IMR-90 (cell line): ENCODE data around the gene RPL41. TPM values are rescaled to one million over a fixed set of nuclear protein-coding genes. Genes with fewer than 3 reads are reported as not detected.

Experiments
- ATAC-seq: fragments of 200-7000 bp; cut with Tn5 transposase; 2 replicates; pipeline ENCODE4 v1.9.1; 2020; ENCODE audit warnings: low read depth, mild to moderate bottlenecking, moderate library complexity
- BruUV-seq: library from RNA; stranded (reverse); fragments of 400-500 nt; replicated peaks from 2 replicates; lab custom pipeline; 2021; lab: Mats Ljungman, UMichigan
- CTCF ChIA-PET: fragments of 300-600 bp; formaldehyde crosslinking; extraction: SDS; loops from one replicate; lab custom pipeline; 2021; ENCODE audit warnings: antibody characterized with exemption; lab: Yijun Ruan, JAX
- POLR2A ChIA-PET: fragments of 300-600 bp; sonication (Branson Sonifier 250); formaldehyde crosslinking; loops from one replicate; lab custom pipeline; 2022; ENCODE audit warnings: antibody characterized with exemption; ENCODE audit not compliant: unreplicated experiment; lab: Charles Lee
- DNase-seq: peaks from one replicate; pipeline ENCODE4 v3.0.0; 2013
- H2AFZ ChIP-seq: replicated peaks from 2 replicates; pipeline ENCODE3; 2013; ENCODE audit warnings: low read length, mild to moderate bottlenecking; ENCODE audit not compliant: poor library complexity
- H2AK5ac ChIP-seq: 2 replicates; pipeline ENCODE4 v1.6.1; 2013; ENCODE audit warnings: low read depth, low read length, inconsistent platforms
- H2AK9ac ChIP-seq: replicated peaks from 2 replicates; pipeline ENCODE3; 2013; ENCODE audit warnings: mild to moderate bottlenecking, low read depth, low read length, moderate library complexity; ENCODE audit not compliant: poor library complexity
- H2BK120ac ChIP-seq: 2 replicates; pipeline ENCODE4 v1.6.1; 2013; ENCODE audit warnings: low read depth, low read length, inconsistent platforms
- H2BK15ac ChIP-seq: 3 replicates; pipeline ENCODE4 v1.6.1; 2013; ENCODE audit warnings: low read depth, low read length, inconsistent platforms
- H2BK20ac ChIP-seq: 2 replicates; pipeline ENCODE4 v1.6.1; 2013; ENCODE audit warnings: low read depth, mild to moderate bottlenecking, inconsistent platforms, low read length, moderate library complexity
- H2BK5ac ChIP-seq: 2 replicates; pipeline ENCODE4 v1.6.1; 2013; ENCODE audit warnings: mild to moderate bottlenecking, low read depth, low read length, inconsistent platforms; ENCODE audit not compliant: poor library complexity, severe bottlenecking
- H3K14ac ChIP-seq: replicated peaks from 2 replicates; pipeline ENCODE4 v1.6.1; 2013; ENCODE audit warnings: low read depth, low read length, inconsistent platforms
- H3K18ac ChIP-seq: 2 replicates; pipeline ENCODE4 v1.6.1; 2013; ENCODE audit warnings: low read depth, low read length, control low read depth
- H3K23ac ChIP-seq: 2 replicates; pipeline ENCODE4 v1.6.1; 2013; ENCODE audit warnings: low read depth, low read length, inconsistent platforms
- H3K27ac ChIP-seq: 2 replicates; pipeline ENCODE4 v1.5.1; 2013; ENCODE audit warnings: mild to moderate bottlenecking, control low read depth, low read length; ENCODE audit not compliant: insufficient read depth
- H3K27me3 ChIP-seq: 2 replicates; pipeline ENCODE4 v1.6.1; 2013; ENCODE audit warnings: low read length; ENCODE audit not compliant: control insufficient read depth, insufficient read depth
- H3K36me3 ChIP-seq: 2 replicates; pipeline ENCODE4 v1.6.1; 2013; ENCODE audit warnings: low read length, mixed read lengths; ENCODE audit not compliant: control insufficient read depth, insufficient read depth
- H3K4ac ChIP-seq: 2 replicates; pipeline ENCODE4 v1.6.1; 2013; ENCODE audit warnings: low read depth, low read length, inconsistent platforms
- H3K4me1 ChIP-seq: 2 replicates; pipeline ENCODE4 v1.6.1; 2013; ENCODE audit warnings: low read length, mixed read lengths; ENCODE audit not compliant: control insufficient read depth, insufficient read depth
- H3K4me2 ChIP-seq: 2 replicates; pipeline ENCODE4 v1.6.1; 2013; ENCODE audit warnings: low read depth, mild to moderate bottlenecking, control low read depth, low read length, moderate library complexity
- H3K4me3 ChIP-seq: 2 replicates; pipeline ENCODE4 v1.5.1; 2013; ENCODE audit warnings: low read depth, mild to moderate bottlenecking, control low read depth, low read length, moderate library complexity; ENCODE audit not compliant: insufficient read depth
- H3K56ac ChIP-seq: 2 replicates; pipeline ENCODE4 v1.6.1; 2013; ENCODE audit warnings: low read length, inconsistent platforms; ENCODE audit not compliant: insufficient read depth; ENCODE audit errors: extremely low read depth
- H3K79me1 ChIP-seq, 2 experiments: 2 replicates each; pipeline ENCODE4 v1.6.1; 2013; ENCODE audit warnings: low read length in 2 of 2, inconsistent platforms in 1 of 2, low read depth in 1 of 2
- H3K9ac ChIP-seq: 2 replicates; pipeline ENCODE4 v1.6.1; 2013; ENCODE audit warnings: low read depth, low read length, control low read depth
- H3K9me1 ChIP-seq: 2 replicates; pipeline ENCODE4 v1.6.1; 2013; ENCODE audit warnings: low read length, inconsistent platforms; ENCODE audit not compliant: insufficient read depth
- H3K9me3 ChIP-seq: 2 replicates; pipeline ENCODE4 v1.6.1; 2013; ENCODE audit warnings: low read length; ENCODE audit not compliant: control insufficient read depth, insufficient read depth
- H4K20me1 ChIP-seq: 2 replicates; pipeline ENCODE4 v1.6.1; 2013; ENCODE audit warnings: low read length, inconsistent platforms; ENCODE audit not compliant: insufficient read depth
- H4K5ac ChIP-seq: 2 replicates; pipeline ENCODE4 v1.6.1; 2013; ENCODE audit warnings: mild to moderate bottlenecking, low read depth, low read length, control low read depth
- H4K8ac ChIP-seq, 2 experiments: 2 replicates each; pipeline ENCODE4 v1.6.1; 2013; ENCODE audit warnings: low read depth in 2 of 2, low read length in 2 of 2, control low read depth in 1 of 2, inconsistent platforms in 1 of 2
- H4K91ac ChIP-seq: 2 replicates; pipeline ENCODE4 v1.6.1; 2013; ENCODE audit warnings: low read depth, low read length, inconsistent platforms; ENCODE audit not compliant: insufficient read depth
- CEBPB ChIP-seq: IDR thresholded peaks from 2 replicates; pipeline ENCODE4 v1.6.1; 2012; ENCODE audit warnings: low read depth, low read length, improper control_type of control experiment
- CHD1 ChIP-seq: IDR thresholded peaks from 2 replicates; pipeline ENCODE4 v1.6.1; 2012; ENCODE audit warnings: low read depth, low read length, improper control_type of control experiment
- ELK1 ChIP-seq: fragments of 150-350 bp; IDR thresholded peaks from 2 replicates; pipeline ENCODE4 v1.6.1; 2016; ENCODE audit warnings: low read depth, mild to moderate bottlenecking, low read length, moderate library complexity, borderline replicate concordance
- FOS ChIP-seq: fragments of 150-350 bp; IDR thresholded peaks from 2 replicates; pipeline ENCODE4 v1.6.1; 2016; ENCODE audit warnings: low read depth, low read length
- MAFK ChIP-seq: IDR thresholded peaks from 2 replicates; pipeline ENCODE4 v1.6.1; 2012; ENCODE audit warnings: low read depth, low read length, improper control_type of control experiment
- MAZ ChIP-seq: IDR thresholded peaks from 2 replicates; pipeline ENCODE4 v1.6.1; 2012; ENCODE audit warnings: low read depth, mild to moderate bottlenecking, low read length, improper control_type of control experiment, moderate library complexity, borderline replicate concordance
- MXI1 ChIP-seq: IDR thresholded peaks from 2 replicates; pipeline ENCODE4 v1.6.1; 2012; ENCODE audit warnings: low read depth, mild to moderate bottlenecking, low read length, moderate library complexity, borderline replicate concordance
- NFE2L2 ChIP-seq: fragments of 150-350 bp; IDR thresholded peaks from 2 replicates; pipeline ENCODE4 v1.6.1; 2016; ENCODE audit warnings: low read depth, mild to moderate bottlenecking, low read length
- POLR2A ChIP-seq: IDR thresholded peaks from 2 replicates; pipeline ENCODE4 v1.6.1; 2012; ENCODE audit warnings: mild to moderate bottlenecking, low read depth, low read length
- RCOR1 ChIP-seq: IDR thresholded peaks from 2 replicates; pipeline ENCODE4 v1.6.1; 2012; ENCODE audit warnings: mild to moderate bottlenecking, low read length, improper control_type of control experiment; ENCODE audit not compliant: insufficient replicate concordance
- RFX5 ChIP-seq: IDR thresholded peaks from 2 replicates; pipeline ENCODE4 v1.8.0; 2012; ENCODE audit warnings: low read depth, mild to moderate bottlenecking, low read length, moderate library complexity
- WGBS, 2 experiments: methylation state at CpG; one replicate each; pipeline versions ENCODE4 v1.1.5 to v1.1.7; 2013; ENCODE audit warnings: missing lambda C conversion rate in 2 of 2; ENCODE audit not compliant: insufficient read length in 1 of 2; ENCODE audit errors: extremely low coverage in 2 of 2; 5-methylcytosine and 5-hydroxymethylcytosine counted together
- dilution Hi-C: fragments of 300-500 bp; cut with HindIII; formaldehyde crosslinking; loops from one replicate; pipeline ENCODE4 v1.14.3; 2018; ENCODE audit warnings: low sequenced_read_pairs; ENCODE audit not compliant: unreplicated experiment
- in situ Hi-C: fragments of 300-500 bp; cut with MboI; formaldehyde crosslinking; loops from 3 replicates; pipeline ENCODE4 v1.14.3; 2019; ENCODE audit warnings: low sequenced_read_pairs, inconsistent platforms, mixed read lengths
- intact Hi-C: fragments of 100-400 bp; cut with micrococcal nuclease; formaldehyde crosslinking; loops from 2 replicates; pipeline ENCODE4 v1.10.0; 2022
- polyA plus RNA-seq, 3 experiments: library from polyadenylated mRNA; depleted of rRNA; stranded (reverse); fragments of >200 nt; gene quantifications; 2 replicates each; pipeline ENCODE4 v1.2.3, GENCODE V29; 2012; ENCODE audit warnings: low replicate concordance in 1 of 3
- total RNA-seq: library from RNA; depleted of rRNA; stranded (reverse); fragments of >200 nt; gene quantifications from 2 replicates; pipeline ENCODE4 v1.2.3, GENCODE V29; 2012
- TF ChIP-seq, protein P1 (sequence below): fragments of 150-350 bp; IDR thresholded peaks from 2 replicates; pipeline ENCODE4 v1.6.1; 2017; ENCODE audit warnings: mild to moderate bottlenecking, antibody characterized with exemption, low read length, low read depth

Gene RPL41
- total and polyA plus RNA-seq, 2 of the 4 experiments (the other 2 are of a cell fraction): 1,119 to 9,394 TPM

DNA sequence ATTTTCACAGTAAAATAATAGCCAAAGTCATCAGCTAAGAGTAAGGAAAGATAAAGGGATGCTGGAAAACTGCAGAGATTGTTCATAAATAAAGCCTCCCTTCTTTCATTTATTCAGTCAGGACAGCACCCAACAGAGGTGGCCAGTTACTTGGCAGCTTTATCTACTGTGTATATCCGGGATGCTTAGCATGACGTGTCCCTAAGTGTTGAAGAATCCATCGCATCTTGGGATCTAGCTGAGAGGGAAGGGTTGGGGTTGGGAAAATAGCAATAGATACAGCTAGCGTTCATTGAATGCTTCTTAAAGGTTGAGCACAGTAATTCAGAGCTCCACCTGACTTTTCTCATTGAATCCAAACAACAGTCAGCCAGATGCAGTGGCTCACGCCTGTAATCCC lies 42.0 kb upstream of the RPL41 start:
- peaks cover 2% of the 10 kb centered on the region; the same call in 1 of the 2 replicates for H3K4me1 ChIP-seq
- no peaks in the 10 kb centered on the region for H3K79me1 ChIP-seq
- H2AK9ac ChIP-seq: no peak overlapping the region
- no peak overlapping the region for H3K14ac ChIP-seq
- ChIA-PET POLR2A (no interaction called here), CTCF (no interaction called here)
- BruUV-seq: no TSS peak
- H3K9ac ChIP-seq: no peak overlapping the region
- DNase-seq (peak; percentile 14), ATAC-seq (no peak)
- H3K18ac ChIP-seq: no peak overlapping the region
- no peak overlapping the region for H4K91ac ChIP-seq
- no peak for TF ChIP-seq NFE2L2
- TF ChIP-seq CEBPB: no peak
- TF ChIP-seq RFX5: no peak
- no peak for TF ChIP-seq RCOR1
- no peak for TF ChIP-seq ELK1
- no peak for TF ChIP-seq CHD1
- no peak for TF ChIP-seq MAFK
- TF ChIP-seq MAZ: no peak
- TF ChIP-seq MXI1: no peak
- TF ChIP-seq, protein P1, sequence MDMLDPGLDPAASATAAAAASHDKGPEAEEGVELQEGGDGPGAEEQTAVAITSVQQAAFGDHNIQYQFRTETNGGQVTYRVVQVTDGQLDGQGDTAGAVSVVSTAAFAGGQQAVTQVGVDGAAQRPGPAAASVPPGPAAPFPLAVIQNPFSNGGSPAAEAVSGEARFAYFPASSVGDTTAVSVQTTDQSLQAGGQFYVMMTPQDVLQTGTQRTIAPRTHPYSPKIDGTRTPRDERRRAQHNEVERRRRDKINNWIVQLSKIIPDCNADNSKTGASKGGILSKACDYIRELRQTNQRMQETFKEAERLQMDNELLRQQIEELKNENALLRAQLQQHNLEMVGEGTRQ: no peak
- TF ChIP-seq FOS: no peak
- TF ChIP-seq POLR2A: no peak
- dilution Hi-C loops (no loop called here), in situ Hi-C loops (no loop called here), intact Hi-C loops (no loop called here)
- H2AK5ac ChIP-seq: no peak overlapping the region
- no peaks in the 10 kb centered on the region for H3K9me3 ChIP-seq
- H3K4me2 ChIP-seq: no peak overlapping the region
- no peak overlapping the region for H2BK20ac ChIP-seq
- H3K56ac ChIP-seq: no peak overlapping the region
- H3K27ac ChIP-seq: no peak overlapping the region
- no peak overlapping the region for H3K23ac ChIP-seq
- H3K4ac ChIP-seq: no peak overlapping the region
- H4K20me1 ChIP-seq: no peaks in the 10 kb centered on the region; the same call in 1 of the 2 replicates
- 43% methylated on average over 3 of the region's 5 CpGs; no CpG with 5 or more reads in 1 of the 2 experiments for WGBS, 2 experiments
- no peaks in the 10 kb centered on the region for H3K27me3 ChIP-seq
- H2AFZ ChIP-seq: no peak overlapping the region
- H2BK5ac ChIP-seq: no peak overlapping the region
- H4K8ac ChIP-seq: no peak overlapping the region
- H4K5ac ChIP-seq: no peak overlapping the region; the same call in 1 of the 2 replicates
- no peak overlapping the region for H2BK15ac ChIP-seq
- 0 out of 2 replicates have a peak, but pooled peaks cover 4% of the 10 kb centered on the region for H3K9me1 ChIP-seq
- no peaks in the 10 kb centered on the region for H3K36me3 ChIP-seq
- H2BK120ac ChIP-seq: no peak overlapping the region
- no peak overlapping the region for H3K4me3 ChIP-seq
